Kasumi-1 (cell line): ENCODE results near the gene COG5.
"Not testable (repeated sequence)": the region's sequence is repeated elsewhere in the genome, so short reads cannot be mapped to it uniquely, and the experiment has no call there.

Source experiments
- DNase-seq, 2 experiments: peaks; one replicate each; lab custom pipeline; 2025; lab: John Stamatoyannopoulos, UW

Gene COG5

GRCh38 chr7:107269790-107270189 lies 293.9 kb downstream of the COG5 start:
- no peak for DNase-seq

GRCh38 chr7:107268594-107268993 lies 295.1 kb downstream of the COG5 start:
- no peak for DNase-seq

GRCh38 chr7:107267138-107267537 lies 296.6 kb downstream of the COG5 start:
- DNase-seq = no peak

GRCh38 chr7:107264723-107265122 lies 299.0 kb downstream of the COG5 start:
- DNase-seq = no peak

GRCh38 chr7:107262857-107263256 lies 300.9 kb downstream of the COG5 start:
- no peak for DNase-seq

GRCh38 chr7:107258737-107259136 lies 305.0 kb downstream of the COG5 start:
- DNase-seq = no peak

- no peak for DNase-seq
Observed at GRCh38 chr7:107255602-107256001, 308.1 kb downstream of the COG5 start.

GRCh38 chr7:107254398-107254985 lies 309.2 kb downstream of the COG5 start:
- DNase-seq = no peak

GRCh38 chr7:107253599-107253998 lies 310.1 kb downstream of the COG5 start:
- no peak for DNase-seq

- no peak for DNase-seq
Observed at GRCh38 chr7:107251963-107252362, 311.8 kb downstream of the COG5 start.

GRCh38 chr7:107248551-107249316 lies 315.0 kb downstream of the COG5 start:
- no peak for DNase-seq

GRCh38 chr7:107246836-107247235 lies 316.9 kb downstream of the COG5 start:
- DNase-seq = not testable (repeated sequence)

- no peak for DNase-seq
Observed at GRCh38 chr7:107244613-107245012, 319.1 kb downstream of the COG5 start.

- DNase-seq = no peak
Observed at GRCh38 chr7:107242267-107242666, 321.5 kb downstream of the COG5 start.

GRCh38 chr7:107237451-107237850 lies 326.3 kb downstream of the COG5 start:
- DNase-seq = no peak

- no peak for DNase-seq
Observed at GRCh38 chr7:107236862-107237261, 326.9 kb downstream of the COG5 start.

- no peak for DNase-seq
Observed at GRCh38 chr7:107234436-107234835, 329.3 kb downstream of the COG5 start.

GRCh38 chr7:107233981-107234380 lies 329.7 kb downstream of the COG5 start:
- DNase-seq = no peak

GRCh38 chr7:107233174-107233573 lies 330.5 kb downstream of the COG5 start:
- no peak for DNase-seq

- no peak for DNase-seq
Observed at GRCh38 chr7:107232568-107233090, 331.1 kb downstream of the COG5 start.

- no peak for DNase-seq
Observed at GRCh38 chr7:107230334-107230733, 333.4 kb downstream of the COG5 start.

- no peak for DNase-seq
Observed at GRCh38 chr7:107228291-107228690, 335.4 kb downstream of the COG5 start.

- no peak for DNase-seq
Observed at GRCh38 chr7:107224374-107225223, 339.1 kb downstream of the COG5 start.
